K562 (cell line): ENCODE measurements around the gene NDUFA6.

Experiments
- ATF3 ChIP-seq, 2 experiments: fragments of 450-650 bp in 1 of 2; sonication (generic) in 1 of 2; formaldehyde crosslinking in 1 of 2; IDR thresholded peaks in 1 of 2; conservative IDR thresholded peaks in 1 of 2; 2 replicates each; pipeline versions ENCODE4 v1.6.1 to v1.8.1; 2016 to 2023; ENCODE audit warnings: mild to moderate bottlenecking in 2 of 2, moderate library complexity in 2 of 2, inconsistent platforms in 1 of 2, missing genetic modification reagents in 1 of 2
- CTCF ChIP-seq, 3 experiments: IDR thresholded peaks in 2 of 3; conservative IDR thresholded peaks in 1 of 3; 2 replicates each; pipeline ENCODE4 v1.5.1; 2011 to 2012; ENCODE audit warnings: low read length in 3 of 3, mild to moderate bottlenecking in 3 of 3, control low read depth in 2 of 3, improper control_type of control experiment in 1 of 3, inconsistent platforms in 1 of 3, low read depth in 1 of 3, mixed read lengths in 1 of 3, moderate library complexity in 1 of 3; ENCODE audit not compliant: insufficient read depth in 2 of 3
- POLR2AphosphoS5 ChIP-seq: IDR thresholded peaks from 2 replicates; pipeline ENCODE4 v1.6.1; 2011; ENCODE audit warnings: mild to moderate bottlenecking, low read depth, low read length, moderate library complexity; ENCODE audit not compliant: control insufficient read depth, insufficient read depth
- SP1 ChIP-seq: sonication (generic); formaldehyde crosslinking; IDR thresholded peaks from 2 replicates; pipeline ENCODE4 v1.8.1; 2022; ENCODE audit warnings: mild to moderate bottlenecking, missing genetic modification reagents

GRCh38 chr22:42061041-42061440, 29.5 kb downstream of the NDUFA6 start:
- TF ChIP-seq POLR2AphosphoS5 (no peak), SP1 (CRISPR knock-in tag) (no peak), CTCF (IDR thresholded peaks at IDR 0.05 in 2 of 3, conservative IDR thresholded peaks at IDR 0.05 in 1 of 3; ENCODE audit: insufficient read depth in 2 of 3, low read depth in 1 of 3, low read length in 3 of 3) (no peak), ATF3 (IDR thresholded peaks at IDR 0.05) (no peak), ATF3 (CRISPR knock-in tag; conservative IDR thresholded peaks at IDR 0.05) (no peak)
